HPDE6-E6E7 (cell line): ENCODE measurements around the gene CCDC80.
"Not testable (repeated sequence)": the region's sequence is repeated elsewhere in the genome, so short reads cannot be mapped to it uniquely, and the experiment has no call there.

Experiments used
- DNase-seq: peaks from one replicate; pipeline ENCODE4 v3.0.0; 2011; ENCODE audit warnings: missing footprints; ENCODE audit errors: extremely low spot score

The CCDC80 gene

GRCh38 chr3:112585782-112586181, 55.2 kb downstream of the CCDC80 start:
- no peak for DNase-seq

DNA sequence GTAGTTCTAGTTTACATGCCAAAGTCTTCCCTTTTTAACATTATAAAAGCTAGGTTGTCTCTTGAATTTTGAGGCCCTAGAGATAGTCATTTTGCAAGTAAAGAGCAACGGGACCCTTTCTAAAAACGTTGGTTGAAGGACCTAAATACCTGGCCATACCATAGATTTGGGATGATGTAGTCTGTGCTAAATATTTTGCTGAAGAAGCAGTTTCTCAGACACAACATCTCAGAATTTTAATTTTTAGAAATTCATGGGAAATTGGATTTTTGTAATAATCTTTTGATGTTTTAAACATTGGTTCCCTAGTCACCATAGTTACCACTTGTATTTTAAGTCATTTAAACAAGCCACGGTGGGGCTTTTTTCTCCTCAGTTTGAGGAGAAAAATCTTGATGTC, 57.8 kb downstream of the CCDC80 start:
- no peak for DNase-seq

DNA sequence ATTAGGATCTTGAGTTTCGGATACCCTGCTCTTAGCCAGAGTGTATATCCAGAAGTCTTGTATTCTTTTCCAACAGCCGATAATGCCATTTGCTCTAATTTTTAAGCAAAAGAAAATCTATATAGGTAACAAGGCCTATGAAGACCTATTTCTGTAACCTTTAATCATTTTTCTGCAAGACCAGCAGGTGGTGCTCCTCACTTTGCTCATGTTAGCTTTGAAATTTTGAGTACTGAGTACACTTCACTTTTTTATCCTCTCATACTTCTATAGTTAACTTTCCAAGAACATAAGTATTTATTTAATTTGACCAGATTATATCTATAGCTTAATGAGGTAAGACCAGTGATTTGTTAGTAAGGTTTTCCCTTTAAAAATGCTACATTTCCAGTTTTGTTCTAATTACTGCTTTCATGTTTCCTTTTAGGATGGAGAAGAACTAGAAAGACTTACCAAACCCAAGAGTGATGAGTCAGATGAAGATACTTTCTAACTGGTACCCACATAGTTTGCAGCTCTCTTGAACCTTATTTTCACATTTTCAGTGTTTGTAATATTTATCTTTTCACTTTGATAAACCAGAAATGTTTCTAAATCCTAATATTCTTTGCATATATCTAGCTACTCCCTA, 58.6 kb downstream of the CCDC80 start:
- DNase-seq: no peak

- DNase-seq: no peak
These were observed 61.2 kb downstream of the CCDC80 start for GRCh38 chr3:112579697-112580096.

GRCh38 chr3:112579232-112579631, 61.7 kb downstream of the CCDC80 start:
- no peak for DNase-seq

DNA sequence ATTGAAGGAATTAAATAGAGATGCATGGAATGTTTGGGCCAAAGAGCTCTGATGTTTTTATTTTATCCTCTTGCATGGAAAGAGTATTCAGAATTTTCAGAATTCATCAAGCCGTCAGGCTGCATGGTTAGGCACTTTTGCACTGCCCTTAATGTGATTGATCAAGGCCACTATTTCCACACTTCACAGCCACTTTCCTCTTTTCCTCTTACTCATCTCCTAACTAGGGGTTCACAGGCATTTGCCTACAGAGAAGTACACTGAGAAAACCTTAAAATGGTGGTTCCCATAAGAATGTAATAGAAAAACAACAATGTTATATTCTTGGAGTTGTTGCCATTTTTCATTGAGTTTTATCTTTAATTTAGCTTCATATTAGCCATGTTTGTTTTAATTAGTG, 68.2 kb downstream of the CCDC80 start:
- no peak for DNase-seq

- no peak for DNase-seq
These were observed 71.7 kb downstream of the CCDC80 start for GRCh38 chr3:112569265-112569664.

GRCh38 chr3:112568642-112569041, 72.3 kb downstream of the CCDC80 start:
- DNase-seq: peak; percentile 19

GRCh38 chr3:112564940-112565305, 76.0 kb downstream of the CCDC80 start:
- no peak for DNase-seq

DNA sequence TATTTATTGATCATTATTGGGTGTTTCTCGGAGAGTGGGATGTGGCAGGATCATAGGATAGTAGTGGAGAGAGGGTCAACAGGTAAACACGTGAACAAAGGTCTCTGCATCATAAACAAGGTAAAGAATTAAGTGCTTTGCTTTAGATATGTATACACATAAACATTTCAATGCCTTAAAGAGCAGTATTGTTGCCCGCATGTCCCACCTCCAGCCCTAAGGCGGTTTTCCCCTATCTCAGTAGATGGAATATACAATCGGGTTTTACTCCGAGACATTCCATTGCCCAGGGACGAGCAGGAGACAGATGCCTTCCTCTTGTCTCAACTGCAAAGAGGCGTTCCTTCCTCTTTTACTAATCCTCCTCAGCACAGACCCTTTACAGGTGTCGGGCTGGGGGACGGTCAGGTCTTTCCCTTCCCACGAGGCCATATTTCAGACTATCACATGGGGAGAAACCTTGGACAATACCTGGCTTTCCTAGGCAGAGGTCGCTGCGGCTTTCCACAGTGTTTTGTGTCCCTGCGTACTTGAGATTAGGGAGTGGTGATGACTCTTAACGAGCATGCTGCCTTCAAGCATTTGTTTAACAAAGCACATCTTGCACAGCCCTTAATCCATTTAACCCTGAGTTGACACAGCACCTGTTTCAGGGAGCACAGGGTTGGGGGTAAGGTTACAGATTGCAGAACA, 76.5 kb downstream of the CCDC80 start:
- not testable (repeated sequence) for DNase-seq

GRCh38 chr3:112561734-112562529, 79.0 kb downstream of the CCDC80 start, which contains the start of the genes ATG3 and SLC35A5:
TSS of gene ATG3 (minus strand) at chr3:112561962. CDS start at chr3:112561528, 434 bp downstream.
TSS of gene SLC35A5 (plus strand) at chr3:112562045. CDS start at chr3:112563404, 1,359 bp downstream.
- peak; percentile 93 for DNase-seq

DNA sequence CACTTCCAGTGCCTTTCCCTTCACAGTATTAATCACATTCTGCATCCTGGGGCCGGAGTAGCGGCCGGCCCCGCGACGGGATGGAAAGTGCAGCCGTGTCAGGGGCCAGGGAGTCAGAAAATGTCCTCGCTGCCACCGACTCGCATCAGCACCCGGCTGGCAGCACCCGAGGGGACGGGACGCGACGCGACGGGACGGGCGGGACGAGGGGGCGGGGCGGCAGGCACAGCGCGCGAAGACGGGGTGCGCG, 79.5 kb downstream of the CCDC80 start:
- peak; percentile 5 for DNase-seq

- DNase-seq: peak; percentile 66
These were observed 80.0 kb downstream of the CCDC80 start for GRCh38 chr3:112560721-112561483.

DNA sequence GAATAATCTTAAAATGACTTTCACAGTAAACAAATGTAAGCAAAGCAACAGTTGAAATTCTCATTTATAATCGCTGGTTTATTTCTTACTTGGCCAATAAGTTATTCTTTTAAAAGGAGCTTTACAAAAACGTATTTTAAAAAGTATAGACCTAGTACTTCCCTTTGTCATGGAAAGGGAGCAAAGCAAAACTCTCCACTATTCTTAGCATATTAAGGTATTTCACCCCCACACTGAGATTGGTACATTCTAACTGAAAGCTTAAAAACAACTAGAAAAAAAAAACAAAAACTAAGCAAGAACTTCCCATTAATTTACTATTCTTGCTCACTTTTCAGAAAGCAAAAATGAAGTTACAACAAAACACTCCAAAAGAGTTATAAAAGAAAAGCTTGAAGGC, 80.6 kb downstream of the CCDC80 start:
- no peak for DNase-seq

DNA sequence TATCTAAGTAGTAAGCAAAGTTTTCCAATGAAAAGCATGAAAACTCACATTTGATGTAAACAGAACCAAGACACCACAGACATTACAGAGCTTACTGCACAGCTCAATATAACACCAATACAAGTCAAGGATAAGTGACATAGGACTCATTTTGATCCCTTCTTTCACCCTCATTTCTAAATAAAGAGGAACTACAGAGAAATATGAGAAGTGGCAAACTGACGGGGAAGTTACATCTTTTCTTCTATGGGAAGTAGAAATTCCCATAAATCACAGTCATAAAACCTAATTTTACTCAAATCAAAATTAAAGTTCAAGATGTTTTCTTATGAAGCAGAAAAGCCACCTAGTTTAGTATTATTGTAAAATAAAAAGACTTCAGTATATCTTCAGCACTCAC, 83.0 kb downstream of the CCDC80 start:
- no peak for DNase-seq

- no peak for DNase-seq
These were observed 85.3 kb downstream of the CCDC80 start for GRCh38 chr3:112555535-112556170.

DNA sequence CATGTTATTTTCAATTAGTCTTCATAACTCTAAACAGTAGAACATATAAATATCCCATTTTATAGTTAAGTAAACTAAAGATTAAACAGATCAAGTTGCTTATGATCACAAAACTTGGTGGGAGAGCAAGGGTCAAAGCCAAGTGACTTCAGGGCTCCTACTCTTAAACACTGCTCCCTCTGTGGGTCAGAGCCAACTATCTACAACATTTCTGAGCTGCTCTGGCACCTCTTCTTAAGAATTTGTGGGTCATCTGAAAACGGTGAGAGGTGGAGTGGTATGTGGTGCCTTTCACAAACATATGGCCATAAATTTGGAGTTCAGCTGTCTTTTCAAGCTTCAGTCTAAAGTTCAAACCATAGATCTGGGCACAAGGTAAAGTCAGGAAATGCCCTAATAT, 90.1 kb downstream of the CCDC80 start:
- no peak for DNase-seq
